HFF-Myc (cell line): ENCODE data around the gene KREMEN2.

Experiments
- DNase-seq: peaks from one replicate; pipeline ENCODE4 v3.0.0-alpha.2; 2011; ENCODE audit warnings: low read depth; ENCODE audit errors: extremely low read depth
- H3K4me3 ChIP-seq: replicated peaks from 2 replicates; pipeline ENCODE4 v1.5.1; 2011; ENCODE audit warnings: low read depth, mild to moderate bottlenecking, control low read depth, low read length
- TF ChIP-seq, protein P1 (sequence below): IDR thresholded peaks from 2 replicates; pipeline ENCODE4 v1.5.1; 2012; ENCODE audit warnings: mild to moderate bottlenecking, low read depth, low read length, control low read depth; ENCODE audit errors: missing control alignments

The KREMEN2 gene

DNA sequence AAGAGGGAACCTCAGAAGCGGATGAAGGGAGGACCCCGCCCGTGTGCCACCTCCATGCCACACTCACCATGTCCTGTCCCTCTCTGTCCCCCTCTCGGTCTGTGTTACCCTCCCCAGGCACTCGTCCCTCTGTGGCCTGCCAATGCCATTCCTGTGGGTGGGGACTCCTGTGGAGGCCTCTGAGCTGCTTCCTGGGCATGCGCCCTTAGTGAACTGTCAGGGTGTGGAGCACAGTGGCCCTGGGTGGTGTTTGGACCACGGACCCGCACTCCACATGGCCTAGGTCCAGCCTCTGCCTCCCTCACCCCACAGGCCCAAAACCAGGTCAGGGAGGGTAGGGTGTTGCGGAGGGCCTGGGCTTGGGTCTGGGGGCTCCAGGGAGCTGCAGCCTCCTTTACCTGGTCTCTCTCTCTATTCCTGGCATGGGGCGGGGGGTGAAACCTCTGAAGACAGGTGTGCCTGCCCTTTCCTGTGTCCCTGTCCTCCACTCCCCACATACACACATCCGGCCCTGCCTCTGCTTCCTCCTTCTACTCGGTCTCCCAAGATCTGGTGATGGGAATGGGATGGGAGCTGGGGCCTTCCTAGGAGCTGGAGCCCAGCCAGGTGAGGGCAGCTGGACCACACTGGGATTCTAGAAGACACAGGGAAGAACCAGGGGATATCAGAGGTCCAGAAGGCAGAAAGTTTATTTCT, 27.6 kb downstream of the KREMEN2 start:
- no peak for DNase-seq
- TF ChIP-seq, protein P1, sequence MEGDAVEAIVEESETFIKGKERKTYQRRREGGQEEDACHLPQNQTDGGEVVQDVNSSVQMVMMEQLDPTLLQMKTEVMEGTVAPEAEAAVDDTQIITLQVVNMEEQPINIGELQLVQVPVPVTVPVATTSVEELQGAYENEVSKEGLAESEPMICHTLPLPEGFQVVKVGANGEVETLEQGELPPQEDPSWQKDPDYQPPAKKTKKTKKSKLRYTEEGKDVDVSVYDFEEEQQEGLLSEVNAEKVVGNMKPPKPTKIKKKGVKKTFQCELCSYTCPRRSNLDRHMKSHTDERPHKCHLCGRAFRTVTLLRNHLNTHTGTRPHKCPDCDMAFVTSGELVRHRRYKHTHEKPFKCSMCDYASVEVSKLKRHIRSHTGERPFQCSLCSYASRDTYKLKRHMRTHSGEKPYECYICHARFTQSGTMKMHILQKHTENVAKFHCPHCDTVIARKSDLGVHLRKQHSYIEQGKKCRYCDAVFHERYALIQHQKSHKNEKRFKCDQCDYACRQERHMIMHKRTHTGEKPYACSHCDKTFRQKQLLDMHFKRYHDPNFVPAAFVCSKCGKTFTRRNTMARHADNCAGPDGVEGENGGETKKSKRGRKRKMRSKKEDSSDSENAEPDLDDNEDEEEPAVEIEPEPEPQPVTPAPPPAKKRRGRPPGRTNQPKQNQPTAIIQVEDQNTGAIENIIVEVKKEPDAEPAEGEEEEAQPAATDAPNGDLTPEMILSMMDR: no peak
- no peak overlapping the region for H3K4me3 ChIP-seq

DNA sequence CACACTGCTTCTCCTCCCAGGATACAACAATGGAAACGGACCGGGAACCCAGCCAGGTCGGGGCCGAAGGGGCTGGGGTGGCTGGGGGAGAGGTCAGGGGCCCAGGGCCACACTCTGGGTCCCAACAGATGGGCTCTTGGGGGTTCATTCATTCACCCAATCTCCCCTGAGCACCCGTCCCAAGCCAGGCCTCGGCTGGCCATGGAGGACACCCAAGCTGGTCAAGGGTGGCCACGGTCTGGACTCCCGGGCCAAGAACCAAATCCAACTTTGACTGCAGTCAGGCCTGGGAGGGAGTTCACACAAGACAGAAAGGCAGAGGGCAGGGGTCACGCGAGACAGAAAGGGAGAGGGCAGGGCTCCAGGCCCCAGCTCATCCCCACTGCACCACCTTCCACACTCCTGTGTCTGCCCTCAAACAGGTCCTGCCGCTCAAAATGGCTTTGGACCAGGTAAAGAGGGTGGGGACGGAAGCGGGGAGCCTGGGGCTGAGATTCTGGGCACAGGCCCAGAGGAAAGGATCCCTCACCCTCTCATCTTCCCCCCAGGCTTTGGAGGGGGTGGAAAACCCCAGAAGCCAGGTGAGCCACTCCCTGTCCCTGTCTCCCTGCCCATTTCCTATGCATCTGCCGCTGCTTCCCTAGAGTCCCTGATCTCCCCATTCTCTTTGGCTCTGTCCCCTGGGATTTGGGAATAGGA, 28.5 kb downstream of the KREMEN2 start:
- no peak for DNase-seq
- H3K4me3 ChIP-seq: no peak overlapping the region
- TF ChIP-seq, protein P1: no peak

DNA sequence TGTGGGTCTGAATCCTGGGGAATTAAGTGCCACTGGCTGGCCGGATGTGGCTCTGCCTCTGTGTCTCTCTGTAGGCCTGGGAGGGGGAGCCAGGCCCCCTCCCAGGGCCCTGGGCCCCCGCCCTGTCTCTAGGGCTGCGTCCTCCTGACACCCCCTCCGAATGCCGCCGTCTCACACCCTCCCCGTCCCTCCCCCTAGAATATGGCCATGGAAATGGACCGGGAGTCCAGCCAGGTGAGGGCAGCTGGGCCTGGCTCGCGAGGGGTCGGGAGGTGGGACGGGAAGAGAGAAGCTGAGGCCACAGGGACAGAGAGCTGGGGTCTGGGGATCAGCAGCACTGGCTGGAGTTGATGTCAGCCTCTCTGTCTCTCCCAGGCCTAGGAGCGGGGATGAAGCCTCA, 32.2 kb downstream of the KREMEN2 start:
- TF ChIP-seq, protein P1: no peak
- no peak overlapping the region for H3K4me3 ChIP-seq
- no peak for DNase-seq

DNA sequence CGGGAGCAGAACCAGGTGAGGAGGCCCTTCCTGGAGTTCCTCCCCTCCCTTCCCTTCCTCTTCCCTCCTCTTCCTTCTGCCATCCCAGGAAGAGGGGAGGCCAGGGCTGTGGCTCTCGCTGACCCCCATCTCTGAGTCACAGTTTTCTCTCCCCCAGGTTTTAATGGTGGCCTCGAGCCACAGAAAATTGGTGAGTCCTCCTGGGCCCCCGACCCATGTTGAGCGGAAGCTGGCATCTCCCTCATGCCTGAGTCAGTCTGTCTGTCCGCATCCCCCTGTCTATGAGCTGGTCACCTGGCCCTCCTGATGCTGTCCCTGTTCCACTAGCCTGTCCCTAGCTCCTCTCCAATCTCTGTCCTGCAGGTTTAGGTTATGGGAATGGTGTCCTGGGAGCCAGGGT, 35.9 kb downstream of the KREMEN2 start:
- no peak for DNase-seq
- H3K4me3 ChIP-seq: no peak overlapping the region
- TF ChIP-seq, protein P1: no peak

DNA sequence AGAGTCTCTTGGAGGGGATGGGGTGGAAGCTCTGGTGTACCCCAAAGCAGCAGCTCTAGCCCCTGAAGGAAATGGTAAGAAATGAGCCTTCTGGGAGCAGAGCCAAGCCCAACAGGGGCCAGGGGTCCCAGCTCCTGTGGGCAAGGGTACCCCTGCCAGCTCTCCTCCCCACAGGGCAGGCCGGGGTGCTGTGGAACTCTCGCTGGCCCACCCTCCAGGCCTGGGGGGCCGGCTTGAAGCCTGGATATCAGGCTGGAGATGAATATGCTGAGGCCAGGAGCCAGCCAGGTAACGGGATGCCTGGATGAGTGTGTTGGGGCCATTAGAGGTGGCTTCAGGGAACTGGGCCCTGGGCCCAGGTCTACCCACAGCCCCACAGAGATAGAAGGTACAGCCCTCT, 36.5 kb downstream of the KREMEN2 start:
- no peak overlapping the region for H3K4me3 ChIP-seq
- TF ChIP-seq, protein P1: no peak
- DNase-seq: no peak

DNA sequence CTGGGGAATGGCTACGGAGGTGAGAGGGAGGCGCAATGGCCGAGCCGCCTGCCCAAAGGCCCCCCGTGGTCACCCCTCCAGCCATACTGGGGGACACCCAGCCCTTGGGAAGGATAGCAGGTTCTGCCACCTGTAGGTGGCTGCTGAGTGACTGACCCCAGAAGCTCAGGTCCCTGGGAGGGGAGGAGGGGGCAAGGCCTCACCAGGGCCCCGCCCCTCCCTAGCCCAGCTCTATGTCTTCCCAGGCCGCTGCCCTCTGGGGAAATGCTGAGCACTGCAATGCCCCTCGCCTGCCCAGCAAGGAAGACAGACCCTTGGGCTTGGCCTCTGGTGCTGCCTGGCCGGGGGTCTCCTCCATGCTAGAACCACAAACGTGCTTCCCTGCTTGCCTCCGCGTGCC, 37.2 kb downstream of the KREMEN2 start:
- no peak overlapping the region for H3K4me3 ChIP-seq
- no peak for DNase-seq
- TF ChIP-seq, protein P1: no peak
